ENCODE data around the gene LMNB1. TPM values are rescaled to one million over a fixed set of nuclear protein-coding genes. Genes with fewer than 3 reads are reported as not detected.

LMNB1 gene
- polyA plus RNA-seq, 3 donors: 18.0 to 33.0 (median 28.2) TPM

- intact Hi-C loops (cut with micrococcal nuclease): no loop called here
- WGBS (ENCODE audit: insufficient coverage): no CpG with 5 or more reads among the region's 3 CpGs
- H3K27me3 ChIP-seq (ENCODE audit: control insufficient read depth in 2 of 2, insufficient read depth in 2 of 2, low read length in 2 of 2): no peaks in the 10 kb centered on the region
Observed at GRCh38 chr5:126736141-126736540, 40.8 kb upstream of the LMNB1 start.

GRCh38 chr5:126741361-126741760 lies 35.6 kb upstream of the LMNB1 start:
- Histone ChIP-seq H3K4me1 (ENCODE audit: control insufficient read depth in 1 of 2, insufficient read depth in 2 of 2, low read length in 2 of 2) (no peaks in the 10 kb centered on the region), H3K9ac (ENCODE audit: insufficient read depth, low read length, poor library complexity, severe bottlenecking) (no peak overlapping the region), H2AFZ (ENCODE audit: insufficient read depth, low read depth, low read length, poor library complexity, severe bottlenecking) (no peak overlapping the region), H3K36me3 (replicated peaks in 1 of 2; ENCODE audit: control insufficient read depth in 1 of 2, insufficient read depth in 2 of 2, low read length in 2 of 2) (no peaks in the 10 kb centered on the region), H3K4me3 (replicated peaks in 1 of 3; ENCODE audit: low read depth in 2 of 3, low read length in 3 of 3) (no peak overlapping the region), H3K79me2 (ENCODE audit: insufficient read depth, low read length) (no peaks in the 10 kb centered on the region), H3K9me3 (replicated peaks in 1 of 2; ENCODE audit: control insufficient read depth in 1 of 2, insufficient read depth in 1 of 2, low read length in 2 of 2) (no peaks in the 10 kb centered on the region), H3K27ac (ENCODE audit: low read depth in 1 of 2, low read length in 2 of 2) (no peak overlapping the region), H4K20me1 (ENCODE audit: insufficient read depth, low read length) (no peaks in the 10 kb centered on the region), H3K27me3 (ENCODE audit: control insufficient read depth in 2 of 2, insufficient read depth in 2 of 2, low read length in 2 of 2) (no peaks in the 10 kb centered on the region), H3K4me2 (replicated peaks; ENCODE audit: extremely low read depth, low read length, poor library complexity, severe bottlenecking) (no peak overlapping the region)
- TF ChIP-seq CTCF (IDR thresholded peaks at IDR 0.05): no peak
- Mint-ChIP-seq H3K9me3 (peaks cover 0 to 2% (median 0%) of the 10 kb centered on the region in 7 donors), H3K27ac (peak overlapping the region in 1 of 7 donors; percentile 69), H3K4me1 (peaks cover 4% of the 10 kb centered on the region), H3K36me3 (no peaks in the 10 kb centered on the region), H3K4me3 (no peak overlapping the region), H3K27me3 (ENCODE audit: low read depth in 3 of 3) (peaks cover 0 to 5% (median 0%) of the 10 kb centered on the region in 3 donors)
- no peak for DNase-seq
- intact Hi-C loops (cut with micrococcal nuclease): no loop called here
- WGBS (ENCODE audit: insufficient coverage): 92% methylated on average over 5 of the region's 9 CpGs

More at GRCh38 chr5:126736141-126736540, 40.8 kb upstream of the LMNB1 start:
- Mint-ChIP-seq H3K4me3 (no peak overlapping the region), H3K4me1 (peaks cover 1% of the 10 kb centered on the region), H3K9me3 (peaks cover 0 to 3% (median 0%) of the 10 kb centered on the region in 7 donors), H3K27me3 (ENCODE audit: low read depth in 3 of 3) (peaks cover 0 to 8% (median 0%) of the 10 kb centered on the region in 3 donors), H3K36me3 (no peaks in the 10 kb centered on the region), H3K27ac (no peak overlapping the region)
- H3K4me3 ChIP-seq (replicated peaks in 1 of 3; ENCODE audit: low read depth in 2 of 3, low read length in 3 of 3): no peak overlapping the region
- no peaks in the 10 kb centered on the region for H3K79me2 ChIP-seq (ENCODE audit: insufficient read depth, low read length)
- no peak for TF ChIP-seq CTCF (IDR thresholded peaks at IDR 0.05)
- no peaks in the 10 kb centered on the region for H3K36me3 ChIP-seq (replicated peaks in 1 of 2; ENCODE audit: control insufficient read depth in 1 of 2, insufficient read depth in 2 of 2, low read length in 2 of 2)
- no peak for DNase-seq
- no peak overlapping the region for H3K4me2 ChIP-seq (replicated peaks; ENCODE audit: extremely low read depth, low read length, poor library complexity, severe bottlenecking)
- H2AFZ ChIP-seq (ENCODE audit: insufficient read depth, low read depth, low read length, poor library complexity, severe bottlenecking): no peak overlapping the region
- no peaks in the 10 kb centered on the region for H3K9me3 ChIP-seq (replicated peaks in 1 of 2; ENCODE audit: control insufficient read depth in 1 of 2, insufficient read depth in 1 of 2, low read length in 2 of 2)
- H4K20me1 ChIP-seq (ENCODE audit: insufficient read depth, low read length): no peaks in the 10 kb centered on the region
- peaks cover under 1 to 2% of the 10 kb centered on the region in 2 donors for H3K4me1 ChIP-seq (ENCODE audit: control insufficient read depth in 1 of 2, insufficient read depth in 2 of 2, low read length in 2 of 2)
- no peak overlapping the region for H3K27ac ChIP-seq (ENCODE audit: low read depth in 1 of 2, low read length in 2 of 2)
- no peak overlapping the region for H3K9ac ChIP-seq (ENCODE audit: insufficient read depth, low read length, poor library complexity, severe bottlenecking)

Data from CD14-positive monocyte (primary cell).